ENCODE measurements around the gene BCL2L1. TPM values are rescaled to one million over a fixed set of nuclear protein-coding genes. Genes with fewer than 3 reads are reported as not detected.

The BCL2L1 gene
- total and polyA plus RNA-seq, 7 donors = 34.5 to 204 (median 58.1) TPM

GRCh38 chr20:31615416-31615815 is 107.3 kb downstream of the BCL2L1 start:
- ATAC-seq = no peak
- no peak for TF ChIP-seq CTCF (IDR thresholded peaks at IDR 0.05)
- intact Hi-C loops (cut with DNase I) = no loop called here
- Histone ChIP-seq H3K9me3 (no peaks in the 10 kb centered on the region), H3K27me3 (ENCODE audit: insufficient read depth in 3 of 3, low read length in 2 of 3) (no peaks in the 10 kb centered on the region), H3K27ac (no peak overlapping the region), H3K36me3 (ENCODE audit: insufficient read depth in 1 of 2, low read depth in 1 of 2) (no peaks in the 10 kb centered on the region), H3K4me1 (peaks cover 4% of the 10 kb centered on the region), H3K4me3 (no peak overlapping the region)
- WGBS, 3 donors = 91 to 97% (median 94%) methylated on average over 8 of the region's 8 CpGs
- DNase-seq = no peak

Other genes with a start within 250 kb of the BCL2L1 start
- gene DEFB124, start 247.7 kb downstream of the BCL2L1 start, total RNA-seq = not detected
- under 1 TPM in 1 of 3 donors, not detected in 2; 0.18 TPM for gene DEFB124, start 247.7 kb downstream of the BCL2L1 start, polyA plus RNA-seq
- 1 to 10 TPM in 2 of 4 donors, under 1 TPM in 2; 0.91 to 2.0 (median 0.97) TPM for gene REM1, start 247.6 kb downstream of the BCL2L1 start, total RNA-seq
- 1 to 10 TPM in 2 of 3 donors, under 1 TPM in 1; 0.93 to 2.8 (median 1.4) TPM for gene REM1, start 247.6 kb downstream of the BCL2L1 start, polyA plus RNA-seq
- 10 to 100 TPM; 32.4 to 62.5 (median 49.2) TPM for gene HM13, start 208.4 kb downstream of the BCL2L1 start, total RNA-seq
- gene HM13, start 208.4 kb downstream of the BCL2L1 start, polyA plus RNA-seq = 100 to 1,000 TPM in 1 of 3 donors, 10 to 100 TPM in 2; 44.0 to 112 (median 48.4) TPM
- gene ID1, start 117.6 kb downstream of the BCL2L1 start, total RNA-seq = 100 to 1,000 TPM in 2 of 4 donors, 10 to 100 TPM in 2; 25.1 to 129 (median 102) TPM
- gene ID1, start 117.6 kb downstream of the BCL2L1 start, polyA plus RNA-seq = 100 to 1,000 TPM in 1 of 3 donors, 10 to 100 TPM in 2; 45.1 to 574 (median 45.2) TPM
- 1 to 10 TPM; 3.5 to 8.1 (median 5.0) TPM for gene COX4I2, start 85.0 kb downstream of the BCL2L1 start, total RNA-seq
- gene COX4I2, start 85.0 kb downstream of the BCL2L1 start, polyA plus RNA-seq = 10 to 100 TPM in 2 of 3 donors, 1 to 10 TPM in 1; 7.0 to 13.2 (median 11.9) TPM
- 1 to 10 TPM in 3 of 4 donors, under 1 TPM in 1; 0.63 to 2.2 (median 1.6) TPM for gene TPX2, start 16.4 kb upstream of the BCL2L1 start, total RNA-seq
- gene TPX2, start 16.4 kb upstream of the BCL2L1 start, polyA plus RNA-seq = 1 to 10 TPM; 2.6 to 8.5 (median 3.4) TPM
- gene MYLK2, start 96.5 kb upstream of the BCL2L1 start, total RNA-seq = 100 to 1,000 TPM in 2 of 4 donors, 10 to 100 TPM in 2; 55.8 to 144 (median 102) TPM
- 100 to 1,000 TPM in 1 of 3 donors, 10 to 100 TPM in 2; 30.6 to 273 (median 91.4) TPM for gene MYLK2, start 96.5 kb upstream of the BCL2L1 start, polyA plus RNA-seq
- 1 to 10 TPM in 2 of 4 donors, under 1 TPM in 2; 0.59 to 3.8 (median 1.2) TPM for gene FOXS1, start 122.7 kb upstream of the BCL2L1 start, total RNA-seq
- 1 to 10 TPM in 1 of 3 donors, under 1 TPM in 2; 0.65 to 1.3 (median 0.87) TPM for gene FOXS1, start 122.7 kb upstream of the BCL2L1 start, polyA plus RNA-seq
- under 1 TPM in 1 of 4 donors, not detected in 3; 0.51 TPM for gene DUSP15, start 147.7 kb upstream of the BCL2L1 start, total RNA-seq
- under 1 TPM; 0.04 to 0.22 (median 0.17) TPM for gene DUSP15, start 147.7 kb upstream of the BCL2L1 start, polyA plus RNA-seq
- not detected for gene TTLL9, start 147.8 kb upstream of the BCL2L1 start, total RNA-seq
- under 1 TPM in 1 of 3 donors, not detected in 2; 0.01 TPM for gene TTLL9, start 147.8 kb upstream of the BCL2L1 start, polyA plus RNA-seq
- 10 to 100 TPM in 2 of 4 donors, 1 to 10 TPM in 2; 7.8 to 15.8 (median 11.1) TPM for gene PDRG1, start 229.2 kb upstream of the BCL2L1 start, total RNA-seq
- 10 to 100 TPM; 12.9 to 37.5 (median 32.4) TPM for gene PDRG1, start 229.2 kb upstream of the BCL2L1 start, polyA plus RNA-seq
- gene XKR7, start 245.3 kb upstream of the BCL2L1 start, total RNA-seq = under 1 TPM in 1 of 4 donors, not detected in 3; 0.02 TPM
- gene XKR7, start 245.3 kb upstream of the BCL2L1 start, polyA plus RNA-seq = under 1 TPM in 1 of 3 donors, not detected in 2; under 0.01 TPM

Data from psoas muscle (tissue), 8 donors.